Liver (tissue), 9 donors: Measurements from ENCODE around the gene GTPBP1. TPM values are rescaled to one million over a fixed set of nuclear protein-coding genes. Genes with fewer than 3 reads are reported as not detected.

Source experiments
- DNase-seq: peaks from one replicate; pipeline ENCODE4 v3.0.0-alpha.2; 2017; ENCODE audit warnings: low spot score
- H3K27ac ChIP-seq, 2 donors: one replicate each; pipeline ENCODE4 v1.7.0; 2013; ENCODE audit warnings: inconsistent platforms in 2 of 2, low read length in 2 of 2, control low read depth in 1 of 2, low read depth in 1 of 2, mild to moderate bottlenecking in 1 of 2
- H3K27me3 ChIP-seq, 4 donors: one replicate each; pipeline versions ENCODE4 v1.6.1 to v1.7.0; 2013; ENCODE audit warnings: low read length in 3 of 4, inconsistent platforms in 1 of 4, mild to moderate bottlenecking in 1 of 4, moderate library complexity in 1 of 4; ENCODE audit not compliant: control insufficient read depth in 4 of 4, insufficient read depth in 4 of 4
- H3K36me3 ChIP-seq, 4 donors: one replicate each; pipeline versions ENCODE4 v1.6.1 to v1.7.0; 2013; ENCODE audit warnings: low read length in 3 of 4, mild to moderate bottlenecking in 3 of 4, low read depth in 1 of 4, moderate library complexity in 1 of 4; ENCODE audit not compliant: control insufficient read depth in 4 of 4, insufficient read depth in 3 of 4
- H3K4me1 ChIP-seq, 4 donors: one replicate each; pipeline versions ENCODE4 v1.6.1 to v1.7.0; 2013; ENCODE audit warnings: low read length in 3 of 4, mild to moderate bottlenecking in 3 of 4, moderate library complexity in 1 of 4; ENCODE audit not compliant: control insufficient read depth in 4 of 4, insufficient read depth in 4 of 4
- H3K4me3 ChIP-seq, 3 donors: one replicate each; pipeline versions ENCODE4 v1.6.1 to v1.7.0; 2013; ENCODE audit warnings: low read length in 3 of 3, control low read depth in 1 of 3, low read depth in 1 of 3, mild to moderate bottlenecking in 1 of 3
- H3K9ac ChIP-seq, 2 donors: one replicate each; pipeline ENCODE4 v1.7.0; 2013; ENCODE audit warnings: low read length in 2 of 2, mild to moderate bottlenecking in 2 of 2, moderate library complexity in 2 of 2, control low read depth in 1 of 2, low read depth in 1 of 2
- H3K9me3 ChIP-seq, 4 donors: one replicate each; pipeline versions ENCODE4 v1.6.1 to v1.7.0; 2013; ENCODE audit warnings: low read length in 3 of 4; ENCODE audit not compliant: control insufficient read depth in 4 of 4
- CTCF ChIP-seq: fragments of 150-350 bp; IDR thresholded peaks from 2 replicates; pipeline ENCODE4 v1.5.1; 2017; ENCODE audit warnings: improper control_type of control experiment, low read depth, low read length; ENCODE audit not compliant: missing input control
- FOXA2 ChIP-seq: IDR thresholded peaks from 2 replicates; pipeline ENCODE4 v1.6.1; 2016; ENCODE audit warnings: antibody characterized with exemption
- GABPA ChIP-seq, 2 donors: IDR thresholded peaks in 1 of 2; conservative IDR thresholded peaks in 1 of 2; 2 replicates each; pipeline ENCODE4 v1.6.1; 2016; ENCODE audit warnings: antibody characterized with exemption in 2 of 2, mild to moderate bottlenecking in 1 of 2, moderate library complexity in 1 of 2
- HNF4A ChIP-seq, 2 donors: conservative IDR thresholded peaks; 2 replicates each; pipeline ENCODE4 v1.6.1; 2016; ENCODE audit warnings: antibody characterized with exemption in 2 of 2, mild to moderate bottlenecking in 2 of 2
- RAD21 ChIP-seq, 2 donors: IDR thresholded peaks; 2 replicates each; pipeline ENCODE4 v1.6.1; 2016; ENCODE audit warnings: antibody characterized with exemption in 2 of 2, mild to moderate bottlenecking in 2 of 2
- TAF1 ChIP-seq: conservative IDR thresholded peaks from 2 replicates; pipeline ENCODE4 v1.6.1; 2016; ENCODE audit warnings: antibody characterized with exemption, mild to moderate bottlenecking
- YY1 ChIP-seq: IDR thresholded peaks from 2 replicates; pipeline ENCODE4 v1.6.1; 2016; ENCODE audit warnings: antibody characterized with exemption, mild to moderate bottlenecking
- WGBS: extraction: QIAGEN DNeasy Blood & Tissue Kit; methylation state at CpG from one replicate; pipeline ENCODE4 v1.1.7; 2013; 5-methylcytosine and 5-hydroxymethylcytosine counted together
- polyA plus RNA-seq, 2 donors: library from polyadenylated mRNA; stranded (reverse) in 1 of 2; unstranded in 1 of 2; fragments of 200-250 nt in 1 of 2; fragments of >200 nt in 1 of 2; fragmentation: Nextera tagmentation in 1 of 2; extraction: Ambion mirVana in 1 of 2; gene quantifications; one replicate each; pipeline versions ENCODE4 v1.2.1 to v1.2.3, GENCODE V29; 2013 to 2015
- total RNA-seq, 2 donors: library from RNA; depleted of rRNA; stranded (reverse); fragments of >200 nt; gene quantifications; one replicate each; pipeline ENCODE4 v1.2.3, GENCODE V29; 2014
- TF ChIP-seq, protein P1 (sequence below): IDR thresholded peaks from 2 replicates; pipeline ENCODE4 v1.6.1; 2016; ENCODE audit warnings: antibody characterized with exemption, mild to moderate bottlenecking
- TF ChIP-seq, protein P2 (sequence below): IDR thresholded peaks from 2 replicates; pipeline ENCODE4 v1.6.1; 2016; ENCODE audit warnings: antibody characterized with exemption
- donor health status: healthy.
- donor health status: healthy.
- donor health status: healthy.
- donor health status: healthy.
- donor health status: healthy.

Gene GTPBP1
- total and polyA plus RNA-seq, 4 donors: 5.3 to 56.3 (median 16.1) TPM

DNA sequence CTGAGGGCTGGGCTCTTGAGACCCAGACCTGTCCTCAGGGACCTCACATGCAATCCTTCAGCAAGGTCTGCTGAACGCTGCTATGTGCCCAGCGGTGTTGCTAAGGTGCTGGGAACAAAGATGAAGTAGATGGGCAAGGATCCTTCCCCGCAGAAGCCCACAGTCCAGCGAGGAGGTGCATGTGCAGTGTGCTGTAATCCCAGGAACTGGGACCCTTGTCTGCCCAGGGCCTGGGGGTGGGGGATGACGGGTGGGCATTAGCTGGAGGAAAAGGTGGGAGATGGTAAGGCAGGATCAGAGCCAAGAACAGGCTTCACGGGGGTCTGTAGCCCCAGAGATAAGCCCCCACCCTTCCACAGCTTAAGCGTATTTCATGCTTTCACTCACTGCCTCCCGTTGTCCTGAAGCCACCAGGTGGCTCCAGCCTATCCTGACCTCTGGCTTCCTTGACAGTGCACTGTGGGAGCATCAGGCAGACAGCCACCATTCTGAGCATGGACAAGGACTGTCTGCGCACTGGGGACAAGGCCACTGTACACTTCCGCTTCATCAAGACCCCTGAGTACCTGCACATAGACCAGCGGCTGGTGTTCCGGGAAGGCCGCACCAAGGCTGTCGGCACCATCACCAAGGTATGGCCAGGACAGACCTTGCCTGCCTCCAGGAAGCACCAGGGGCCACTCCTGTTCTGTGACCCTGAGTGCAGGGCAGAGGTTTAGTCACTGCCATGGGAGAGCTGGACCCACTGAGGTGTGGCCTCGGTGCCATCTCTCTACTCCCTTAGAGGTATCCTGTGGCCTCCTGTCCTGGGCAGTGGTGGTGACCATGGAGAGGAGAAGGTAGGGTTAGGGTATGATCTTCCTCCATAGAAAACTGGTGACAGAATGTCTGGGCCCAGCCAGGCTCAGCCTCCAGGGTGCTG, 22.0 kb downstream of the GTPBP1 start (continued):
- TF ChIP-seq, protein P1, sequence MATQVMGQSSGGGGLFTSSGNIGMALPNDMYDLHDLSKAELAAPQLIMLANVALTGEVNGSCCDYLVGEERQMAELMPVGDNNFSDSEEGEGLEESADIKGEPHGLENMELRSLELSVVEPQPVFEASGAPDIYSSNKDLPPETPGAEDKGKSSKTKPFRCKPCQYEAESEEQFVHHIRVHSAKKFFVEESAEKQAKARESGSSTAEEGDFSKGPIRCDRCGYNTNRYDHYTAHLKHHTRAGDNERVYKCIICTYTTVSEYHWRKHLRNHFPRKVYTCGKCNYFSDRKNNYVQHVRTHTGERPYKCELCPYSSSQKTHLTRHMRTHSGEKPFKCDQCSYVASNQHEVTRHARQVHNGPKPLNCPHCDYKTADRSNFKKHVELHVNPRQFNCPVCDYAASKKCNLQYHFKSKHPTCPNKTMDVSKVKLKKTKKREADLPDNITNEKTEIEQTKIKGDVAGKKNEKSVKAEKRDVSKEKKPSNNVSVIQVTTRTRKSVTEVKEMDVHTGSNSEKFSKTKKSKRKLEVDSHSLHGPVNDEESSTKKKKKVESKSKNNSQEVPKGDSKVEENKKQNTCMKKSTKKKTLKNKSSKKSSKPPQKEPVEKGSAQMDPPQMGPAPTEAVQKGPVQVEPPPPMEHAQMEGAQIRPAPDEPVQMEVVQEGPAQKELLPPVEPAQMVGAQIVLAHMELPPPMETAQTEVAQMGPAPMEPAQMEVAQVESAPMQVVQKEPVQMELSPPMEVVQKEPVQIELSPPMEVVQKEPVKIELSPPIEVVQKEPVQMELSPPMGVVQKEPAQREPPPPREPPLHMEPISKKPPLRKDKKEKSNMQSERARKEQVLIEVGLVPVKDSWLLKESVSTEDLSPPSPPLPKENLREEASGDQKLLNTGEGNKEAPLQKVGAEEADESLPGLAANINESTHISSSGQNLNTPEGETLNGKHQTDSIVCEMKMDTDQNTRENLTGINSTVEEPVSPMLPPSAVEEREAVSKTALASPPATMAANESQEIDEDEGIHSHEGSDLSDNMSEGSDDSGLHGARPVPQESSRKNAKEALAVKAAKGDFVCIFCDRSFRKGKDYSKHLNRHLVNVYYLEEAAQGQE: no peak
- no peak for TF ChIP-seq HNF4A (conservative IDR thresholded peaks at IDR 0.05)
- TF ChIP-seq FOXA2: no peak
- no peak for TF ChIP-seq YY1
- TF ChIP-seq CTCF: no peak

DNA sequence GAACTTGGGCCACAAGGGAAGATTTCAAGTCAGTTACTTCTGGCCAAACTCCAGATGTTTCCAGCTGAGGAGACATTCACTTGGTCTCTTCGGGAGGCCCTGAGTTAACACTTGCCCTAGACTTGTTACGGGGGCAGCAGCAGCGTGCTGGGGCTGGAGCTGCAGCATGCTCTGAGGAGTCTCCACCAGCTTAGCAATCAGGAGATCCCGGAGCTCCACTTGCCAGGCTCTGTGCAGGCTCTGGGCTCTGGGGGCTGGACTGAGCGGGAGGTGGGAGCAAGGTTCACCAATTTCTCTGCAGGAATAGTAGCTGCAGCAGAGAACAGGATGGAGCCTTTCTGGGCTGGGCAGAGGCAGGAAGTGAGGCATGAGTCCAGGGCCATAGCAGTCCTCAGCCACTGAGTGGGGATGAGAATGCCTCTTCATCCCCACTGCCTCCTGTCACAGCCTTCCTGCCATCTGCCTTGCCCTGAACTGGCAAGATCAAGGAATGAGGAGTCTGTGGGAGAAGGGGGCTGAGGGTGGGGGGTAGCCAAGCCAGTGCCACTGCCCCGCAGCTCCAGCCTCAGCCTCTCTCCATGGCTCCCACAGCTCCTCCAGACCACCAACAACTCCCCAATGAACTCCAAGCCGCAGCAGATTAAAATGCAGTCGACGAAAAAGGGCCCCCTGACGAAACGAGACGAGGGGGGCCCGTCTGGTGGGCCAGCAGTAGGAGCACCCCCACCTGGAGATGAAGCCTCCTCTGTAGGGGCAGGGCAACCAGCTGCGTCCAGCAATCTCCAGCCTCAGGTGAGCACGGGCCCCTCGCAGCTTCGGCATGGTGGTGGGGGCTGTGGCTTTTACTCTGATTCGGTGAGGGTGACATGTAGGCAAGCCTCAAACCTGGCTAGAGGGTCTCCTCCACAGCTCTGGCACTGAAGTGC, 23.4 kb downstream of the GTPBP1 start:
- H3K27ac ChIP-seq: no peak overlapping the region
- H3K36me3 ChIP-seq: peaks cover 31 to 73% (median 52%) of the 10 kb centered on the region in 4 donors
- H3K27me3 ChIP-seq: no peaks in the 10 kb centered on the region
- peaks cover 18 to 34% (median 28%) of the 10 kb centered on the region in 4 donors for H3K4me1 ChIP-seq
- TF ChIP-seq GABPA (IDR thresholded peaks at IDR 0.05 in 1 of 2, conservative IDR thresholded peaks at IDR 0.05 in 1 of 2): no peak
- 96% methylated on average over 18 of the region's 18 CpGs for WGBS
- no peak overlapping the region for H3K4me3 ChIP-seq
- no peaks in the 10 kb centered on the region for H3K9me3 ChIP-seq
- DNase-seq: no peak
- H3K9ac ChIP-seq: no peak overlapping the region

DNA sequence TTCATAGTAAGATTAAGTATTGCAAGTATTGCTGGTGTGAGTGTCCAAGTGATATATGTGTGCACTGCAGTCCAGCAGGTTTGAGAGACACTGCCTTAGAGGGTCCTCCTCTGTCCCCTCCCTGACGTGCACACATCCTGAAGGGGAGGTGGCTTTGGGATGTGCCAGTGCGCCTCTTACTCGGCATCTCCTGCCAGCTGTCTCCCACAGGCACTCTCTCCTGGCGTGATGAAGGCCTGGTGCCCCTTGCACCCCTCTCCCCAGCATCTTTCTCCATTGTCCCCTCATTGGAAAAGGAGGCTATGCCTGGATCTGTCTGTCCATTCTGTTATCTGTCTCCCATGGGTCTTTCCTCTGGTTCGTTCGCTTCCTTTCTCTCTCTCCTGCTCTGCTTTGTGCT, 24.2 kb downstream of the GTPBP1 start:
- Histone ChIP-seq H3K4me3 (no peak overlapping the region), H3K27ac (no peak overlapping the region), H3K4me1 (peaks cover 22 to 42% (median 36%) of the 10 kb centered on the region in 4 donors), H3K9me3 (no peaks in the 10 kb centered on the region), H3K27me3 (no peaks in the 10 kb centered on the region), H3K36me3 (peaks cover 28 to 65% (median 44%) of the 10 kb centered on the region in 4 donors), H3K9ac (no peak overlapping the region)
- DNase-seq: no peak
- WGBS: 92% methylated on average over 6 of the region's 6 CpGs
- TF ChIP-seq RAD21 (IDR thresholded peaks at IDR 0.05) (no peak), TAF1 (no peak), YY1 (no peak), GABPA (IDR thresholded peaks at IDR 0.05 in 1 of 2, conservative IDR thresholded peaks at IDR 0.05 in 1 of 2) (no peak)
- TF ChIP-seq, protein P2, sequence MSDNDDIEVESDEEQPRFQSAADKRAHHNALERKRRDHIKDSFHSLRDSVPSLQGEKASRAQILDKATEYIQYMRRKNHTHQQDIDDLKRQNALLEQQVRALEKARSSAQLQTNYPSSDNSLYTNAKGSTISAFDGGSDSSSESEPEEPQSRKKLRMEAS: no peak
